HepG2 (cell line): ENCODE measurements around the gene RACGAP1. TPM values are rescaled to one million over a fixed set of nuclear protein-coding genes. Genes with fewer than 3 reads are reported as not detected.
A peak's percentile ranks its signal among the peaks of the same experiment; 100 is the strongest.

ENCODE experiments used
- ARNT2 ChIP-seq: sonication (generic); formaldehyde crosslinking; IDR thresholded peaks from 2 replicates; pipeline ENCODE4 v1.8.0; 2022; ENCODE audit warnings: mild to moderate bottlenecking, low read depth, missing genetic modification reagents, moderate library complexity
- ASH2L ChIP-seq: fragments of 300-600, 200-600 bp; sonication (generic); IDR thresholded peaks from 2 replicates; pipeline ENCODE4 v1.7.0; 2017; ENCODE audit warnings: low read depth, mild to moderate bottlenecking, moderate library complexity, mixed read lengths, low read length; ENCODE audit not compliant: insufficient read length
- ATRX ChIP-seq: sonication (generic); formaldehyde crosslinking; IDR thresholded peaks from 2 replicates; pipeline ENCODE4 v1.4.0; 2020; ENCODE audit warnings: missing genetic modification reagents, borderline replicate concordance
- CENPX ChIP-seq: sonication (generic); formaldehyde crosslinking; IDR thresholded peaks from 2 replicates; pipeline ENCODE4 v1.9.0; 2021; ENCODE audit warnings: mild to moderate bottlenecking, missing genetic modification reagents, moderate library complexity
- FLYWCH1 ChIP-seq: sonication (generic); formaldehyde crosslinking; IDR thresholded peaks from 2 replicates; pipeline ENCODE4 v1.8.1; 2023; ENCODE audit warnings: mild to moderate bottlenecking, missing genetic modification reagents
- GFI1 ChIP-seq: sonication (generic); formaldehyde crosslinking; IDR thresholded peaks from 2 replicates; pipeline ENCODE4 v1.5.0; 2020; ENCODE audit warnings: missing genetic modification reagents, mild to moderate bottlenecking, borderline replicate concordance
- HNF1B ChIP-seq: sonication (generic); formaldehyde crosslinking; IDR thresholded peaks from 2 replicates; pipeline ENCODE4 v1.5.1; 2020; ENCODE audit warnings: mild to moderate bottlenecking, moderate library complexity, missing genetic modification reagents
- HOXA5 ChIP-seq: sonication (generic); formaldehyde crosslinking; IDR thresholded peaks from 2 replicates; pipeline ENCODE4 v1.4.0; 2020; ENCODE audit warnings: missing genetic modification reagents
- MAX ChIP-seq: IDR thresholded peaks from 2 replicates; pipeline ENCODE4 v1.6.1; 2012; ENCODE audit warnings: inconsistent platforms
- SAFB2 ChIP-seq: sonication (generic); formaldehyde crosslinking; IDR thresholded peaks from 2 replicates; pipeline ENCODE4 v1.5.1; 2020; ENCODE audit warnings: missing genetic modification reagents, low read depth, mild to moderate bottlenecking, borderline replicate concordance
- SIX4 ChIP-seq: sonication (generic); formaldehyde crosslinking; IDR thresholded peaks from 2 replicates; pipeline ENCODE4 v1.4.0; 2020; ENCODE audit warnings: missing genetic modification reagents
- SMAD3 ChIP-seq: sonication (generic); formaldehyde crosslinking; IDR thresholded peaks from 2 replicates; pipeline ENCODE4 v1.4.0; 2020; ENCODE audit warnings: missing genetic modification reagents
- ZBTB46 ChIP-seq: sonication (generic); formaldehyde crosslinking; IDR thresholded peaks from 2 replicates; pipeline ENCODE4 v1.4.0; 2020; ENCODE audit warnings: mild to moderate bottlenecking, missing genetic modification reagents, borderline replicate concordance
- ZC3H13 ChIP-seq: sonication (generic); formaldehyde crosslinking; IDR thresholded peaks from 2 replicates; pipeline ENCODE4 v1.8.1; 2023; ENCODE audit warnings: mild to moderate bottlenecking, missing genetic modification reagents, moderate library complexity
- ZFP91 ChIP-seq: sonication (generic); formaldehyde crosslinking; IDR thresholded peaks from 2 replicates; pipeline ENCODE4 v1.9.0; 2022; ENCODE audit warnings: missing genetic modification reagents, mild to moderate bottlenecking, borderline replicate concordance
- ZNF282 ChIP-seq: fragments of 450-650 bp; IDR thresholded peaks from 2 replicates; pipeline ENCODE4 v1.6.1; 2018; ENCODE audit not compliant: partially characterized antibody
- ZNF292 ChIP-seq: sonication (generic); formaldehyde crosslinking; IDR thresholded peaks from 2 replicates; pipeline ENCODE4 v1.8.1; 2022; ENCODE audit warnings: mild to moderate bottlenecking, low read depth, missing genetic modification reagents, borderline replicate concordance
- ZNF343 ChIP-seq: sonication (generic); formaldehyde crosslinking; IDR thresholded peaks from 2 replicates; pipeline ENCODE4 v1.4.0; 2020; ENCODE audit warnings: mild to moderate bottlenecking, missing genetic modification reagents
- ZNF574 ChIP-seq: sonication (generic); formaldehyde crosslinking; IDR thresholded peaks from 2 replicates; pipeline ENCODE4 v1.4.0; 2020; ENCODE audit warnings: missing genetic modification reagents
- ZNF841 ChIP-seq: sonication (generic); formaldehyde crosslinking; IDR thresholded peaks from 2 replicates; pipeline ENCODE4 v1.8.1; 2023; ENCODE audit warnings: missing genetic modification reagents, borderline replicate concordance
- polyA plus RNA-seq, 8 experiments: library from polyadenylated mRNA; depleted of rRNA in 3 of 8; stranded (reverse) in 7 of 8; unstranded in 1 of 8; fragments of >200 nt; fragmentation: Illumina TruSeq in 4 of 8; extraction: Trizol in 4 of 8; gene quantifications; 2 replicates each; pipeline versions ENCODE4 v1.2.1 to v1.2.3, GENCODE V29; 2011 to 2016; ENCODE audit warnings: low read depth in 4 of 8, missing spikeins in 1 of 8, mixed read lengths in 1 of 8; ENCODE audit not compliant: insufficient read depth in 1 of 8
- total RNA-seq, 5 experiments: library from RNA; depleted of rRNA; stranded (reverse); fragments of >200 nt; fragmentation: Illumina TruSeq; extraction: Trizol; gene quantifications; 2 replicates each; pipeline ENCODE4 v1.2.3, GENCODE V29; 2016; ENCODE audit warnings: low read depth in 1 of 5

RACGAP1 gene
- total and polyA plus RNA-seq, 2 of the 13 experiments (the other 11 are each of a cell fraction or from before 2014, with no cell fraction given) = 16.7 to 57.9 TPM

- TF ChIP-seq ASH2L = no peak
- 0 out of 2 replicates have a peak, but pooled peaks have one; percentile 48 for TF ChIP-seq ZC3H13
- TF ChIP-seq FLYWCH1 (CRISPR knock-in tag) = no peak
- TF ChIP-seq ZFP91 (CRISPR knock-in tag) = peak; percentile 77; the same call in 1 of the 2 replicates
- TF ChIP-seq ZNF292 (CRISPR knock-in tag) = peak; percentile 36; the same call in 1 of the 2 replicates
- TF ChIP-seq ZNF841 (CRISPR knock-in tag) = no peak
- 0 out of 2 replicates have a peak, but pooled peaks have one; percentile 52 for TF ChIP-seq ZNF343 (CRISPR knock-in tag)
- no peak for TF ChIP-seq SIX4 (CRISPR knock-in tag)
- no peak; the same call in 1 of the 2 replicates for TF ChIP-seq ARNT2 (CRISPR knock-in tag)
- TF ChIP-seq ZNF574 (CRISPR knock-in tag) = no peak; the same call in 1 of the 2 replicates
- 0 out of 2 replicates have a peak, but pooled peaks have one; percentile 57 for TF ChIP-seq ZBTB46 (CRISPR knock-in tag)
- no peak; the same call in 1 of the 2 replicates for TF ChIP-seq SAFB2 (CRISPR knock-in tag)
- TF ChIP-seq ZNF282 = no peak
- no peak; the same call in 1 of the 2 replicates for TF ChIP-seq HOXA5 (CRISPR knock-in tag)
- no peak for TF ChIP-seq ATRX (CRISPR knock-in tag)
- peak; percentile 25; the same call in 1 of the 2 replicates for TF ChIP-seq MAX
- peak; percentile 81 for TF ChIP-seq HNF1B (CRISPR knock-in tag)
- TF ChIP-seq SMAD3 (CRISPR knock-in tag) = 0 out of 2 replicates have a peak, but pooled peaks have one; percentile 16
- TF ChIP-seq CENPX (CRISPR knock-in tag) = no peak
- TF ChIP-seq GFI1 (CRISPR knock-in tag) = 0 out of 2 replicates have a peak, but pooled peaks have one; percentile 57
Observed at GRCh38 chr12:49967042-49967776, 58.1 kb downstream of the RACGAP1 start (continued).
